Lower leg skin (tissue), 4 donors: ENCODE results near the gene PAIP1. TPM values are rescaled to one million over a fixed set of nuclear protein-coding genes. Genes with fewer than 3 reads are reported as not detected.
"Not testable (repeated sequence)": the region's sequence is repeated elsewhere in the genome, so short reads cannot be mapped to it uniquely, and the experiment has no call there.

Source experiments
- DNase-seq, 2 donors: peaks; one replicate each; pipeline ENCODE4 v3.0.0-alpha.2; 2019; ENCODE audit warnings: low spot score in 2 of 2
- H3K4me3 ChIP-seq: fragments of 200-600 bp; sonication (generic); 2 replicates; pipeline ENCODE4 v1.5.1; 2017; ENCODE audit warnings: mild to moderate bottlenecking, low read depth; ENCODE audit not compliant: poor library complexity, severe bottlenecking
- CTCF ChIP-seq, 3 donors: fragments of 450-650 bp; IDR thresholded peaks; one replicate each; pipeline ENCODE4 v1.5.1; 2016; ENCODE audit warnings: antibody characterized with exemption in 3 of 3, mild to moderate bottlenecking in 3 of 3, moderate library complexity in 2 of 3
- POLR2A ChIP-seq, 2 donors: fragments of 450-650 bp; IDR thresholded peaks; one replicate each; pipeline ENCODE4 v1.6.1; 2016 to 2017; ENCODE audit warnings: antibody characterized with exemption in 2 of 2, mild to moderate bottlenecking in 1 of 2, moderate library complexity in 1 of 2
- WGBS, 2 donors: methylation state at CpG; one replicate each; pipeline ENCODE4 v1.1.5; 2018; 5-methylcytosine and 5-hydroxymethylcytosine counted together
- intact Hi-C: fragments of 100-400 bp; cut with DNase I; formaldehyde crosslinking; loops from one replicate; pipeline ENCODE4 v1.15.0; 2023; ENCODE audit warnings: low total_unique reads
- total RNA-seq, 4 donors: library from RNA; depleted of rRNA; stranded (reverse); fragments of >200 nt; gene quantifications; one replicate each; pipeline ENCODE4 v1.1.0, GENCODE V29; 2016

The PAIP1 gene
- total RNA-seq, 4 donors from 2014 or later, result 40.5 to 65.4 (median 50.5) TPM

GRCh38 chr5:43601454-43602260, 44.8 kb upstream of the PAIP1 start:
- TF ChIP-seq POLR2A (IDR thresholded peaks at IDR 0.05), result no peak
- TF ChIP-seq CTCF (IDR thresholded peaks at IDR 0.05), result no peak

GRCh38 chr5:43598927-43599326, 42.0 kb upstream of the PAIP1 start:
- intact Hi-C loops, H3K4me3 ChIP-seq, DNase-seq: not testable (repeated sequence)
- WGBS, 2 donors, result 98 to 100% methylated on average over 1 of the region's 1 CpG

More at GRCh38 chr5:43601454-43602260, 44.8 kb upstream of the PAIP1 start:
- DNase-seq, result no peak
- WGBS, 2 donors, result 57 to 58% methylated on average over 8 of the region's 8 CpGs
- no peak overlapping the region for H3K4me3 ChIP-seq
- intact Hi-C loops, result no loop called here

DNA sequence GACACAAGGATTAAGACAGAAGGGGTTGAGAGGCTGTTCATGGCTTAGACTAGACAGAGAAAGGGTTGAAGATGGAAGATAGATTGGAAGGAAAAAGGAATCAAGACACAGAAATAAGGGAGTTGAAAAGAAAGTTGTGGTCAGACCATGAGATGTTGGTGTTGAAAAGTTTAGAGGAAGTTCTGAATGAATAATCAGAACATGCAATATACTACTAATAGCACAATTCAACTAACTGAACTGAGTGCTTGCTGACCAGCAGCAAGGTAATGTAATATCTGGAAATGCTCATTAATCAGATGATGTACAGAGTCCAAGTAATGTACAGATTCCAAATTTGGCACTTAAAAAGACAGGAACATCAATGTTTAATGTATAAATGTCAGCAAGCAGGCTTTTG, 35.5 kb upstream of the PAIP1 start:
- H3K4me3 ChIP-seq, result no peak overlapping the region
- DNase-seq, result no peak
- intact Hi-C loops, result no loop called here
- TF ChIP-seq POLR2A (IDR thresholded peaks at IDR 0.05) (no peak), CTCF (IDR thresholded peaks at IDR 0.05) (no peak)

GRCh38 chr5:43590700-43591099, 33.8 kb upstream of the PAIP1 start:
- TF ChIP-seq POLR2A (IDR thresholded peaks at IDR 0.05), result no peak
- TF ChIP-seq CTCF (IDR thresholded peaks at IDR 0.05), result no peak
- intact Hi-C loops, result no loop called here
- no peak overlapping the region for H3K4me3 ChIP-seq
- no peak for DNase-seq

- 84 to 97% methylated on average over 1 of the region's 1 CpG for WGBS, 2 donors
- TF ChIP-seq CTCF (IDR thresholded peaks at IDR 0.05) (no peak), POLR2A (IDR thresholded peaks at IDR 0.05) (no peak)
- intact Hi-C loops, result no loop called here
- H3K4me3 ChIP-seq, result no peak overlapping the region
- DNase-seq, result no peak
Observed at GRCh38 chr5:43589310-43589709, 32.4 kb upstream of the PAIP1 start.

GRCh38 chr5:43588842-43589241, 32.0 kb upstream of the PAIP1 start:
- no peak for DNase-seq
- TF ChIP-seq POLR2A (IDR thresholded peaks at IDR 0.05) (no peak), CTCF (IDR thresholded peaks at IDR 0.05) (no peak)
- intact Hi-C loops, result no loop called here
- 43 to 61% methylated on average over 1 of the region's 1 CpG for WGBS, 2 donors
- no peak overlapping the region for H3K4me3 ChIP-seq
